HG03108 (cell line): ENCODE results near the gene NRXN3.

Experiments used
- ATAC-seq: cut with Tn5 transposase; IDR thresholded peaks from one replicate; pipeline ENCODE4 v1.9.1; 2021; ENCODE audit warnings: moderate library complexity; ENCODE audit not compliant: unreplicated experiment

Gene NRXN3

GRCh38 chr14:78767436-78767835, 597.3 kb downstream of the NRXN3 start:
- no peak for ATAC-seq

GRCh38 chr14:78782551-78782950, 612.4 kb downstream of the NRXN3 start:
- no peak for ATAC-seq

DNA sequence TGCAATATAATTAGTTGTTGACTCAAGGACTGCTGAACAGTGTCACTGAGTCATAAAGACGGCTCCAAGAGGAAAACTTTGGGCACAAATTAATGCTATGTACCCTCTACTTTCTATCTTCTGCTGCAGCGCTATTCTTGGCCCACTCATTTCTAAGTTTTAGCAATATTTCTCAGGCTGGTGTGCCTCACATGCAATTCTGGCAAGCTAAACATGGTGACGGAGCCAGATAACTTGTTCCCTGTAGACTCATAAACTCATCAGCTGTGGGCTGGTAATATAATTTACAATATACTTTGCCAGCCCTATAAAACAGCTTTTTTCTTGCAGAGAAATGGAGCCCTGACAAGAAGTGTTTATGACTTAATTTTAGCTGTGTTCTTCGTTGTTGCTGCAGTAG, 615.1 kb downstream of the NRXN3 start:
- ATAC-seq = no peak

GRCh38 chr14:78788467-78789360, 618.5 kb downstream of the NRXN3 start:
- ATAC-seq = no peak

DNA sequence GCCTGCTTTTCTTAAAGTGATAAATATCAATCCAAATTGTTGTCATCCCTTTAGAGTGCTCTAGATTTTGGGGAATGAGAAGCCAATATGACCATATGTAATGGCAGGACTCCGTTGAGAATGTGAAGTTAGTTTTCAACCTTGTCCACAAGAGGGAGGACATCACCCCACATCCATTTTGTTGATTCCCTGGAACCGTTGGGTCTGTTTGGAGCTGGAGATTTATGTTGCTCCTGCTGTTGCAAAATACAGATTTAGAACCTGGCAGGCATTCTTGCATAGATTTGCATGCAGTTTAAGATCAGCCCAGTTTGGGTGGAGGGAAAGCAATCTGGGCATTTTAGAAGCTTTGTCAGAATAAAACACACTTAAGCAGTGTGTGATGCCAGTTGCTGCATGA, 620.1 kb downstream of the NRXN3 start:
- no peak for ATAC-seq

- no peak for ATAC-seq
Observed at GRCh38 chr14:78798757-78799156, 628.6 kb downstream of the NRXN3 start.

GRCh38 chr14:78805570-78805969, 635.4 kb downstream of the NRXN3 start:
- ATAC-seq = no peak

- no peak for ATAC-seq
Observed at GRCh38 chr14:78823035-78823434, 652.9 kb downstream of the NRXN3 start.

- ATAC-seq = no peak
Observed at GRCh38 chr14:78823516-78823915, 653.3 kb downstream of the NRXN3 start.

- ATAC-seq = no peak
Observed at GRCh38 chr14:78829274-78829673, 659.1 kb downstream of the NRXN3 start.

- ATAC-seq = no peak
Observed at GRCh38 chr14:78834766-78835451, 664.7 kb downstream of the NRXN3 start.

GRCh38 chr14:78835909-78836308, 665.7 kb downstream of the NRXN3 start:
- no peak for ATAC-seq

GRCh38 chr14:78836777-78837176, 666.6 kb downstream of the NRXN3 start:
- no peak for ATAC-seq

DNA sequence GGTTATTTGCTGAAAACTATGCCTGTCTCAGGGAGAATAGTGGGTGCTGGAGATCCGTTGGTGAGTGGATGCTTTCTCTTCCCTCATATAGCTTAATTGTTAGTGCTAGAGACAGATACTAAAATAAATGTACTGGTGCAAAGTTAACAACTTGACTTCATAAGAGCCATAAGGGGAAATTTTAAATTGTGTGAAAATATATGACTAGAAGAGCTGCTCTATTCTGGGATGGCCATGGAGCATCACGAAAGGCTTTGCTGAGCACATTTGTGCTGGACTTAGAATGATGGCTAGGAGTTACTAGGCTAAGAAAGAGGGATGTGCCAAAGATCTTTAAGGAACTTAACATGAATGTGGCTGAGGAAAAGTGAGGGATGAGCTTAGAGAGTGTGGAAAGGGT, 668.8 kb downstream of the NRXN3 start:
- no peak for ATAC-seq

DNA sequence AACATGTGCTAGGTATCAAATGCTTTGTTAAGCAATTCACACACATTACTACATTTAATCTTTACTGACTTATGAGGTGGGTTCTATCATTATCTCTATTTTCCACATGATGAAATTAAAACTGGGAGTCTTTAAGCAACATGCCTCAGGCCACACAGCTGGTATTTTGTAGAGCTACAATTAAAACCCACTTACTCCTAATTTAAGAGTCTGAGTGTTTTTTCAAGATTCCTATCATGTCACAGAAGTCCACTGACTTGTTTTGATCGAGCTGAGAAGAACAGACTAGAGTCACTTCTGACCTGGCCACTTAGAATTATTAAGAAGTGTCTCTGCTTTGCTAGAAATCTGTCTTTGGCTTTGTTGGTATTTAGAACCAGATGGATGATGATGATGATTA, 670.7 kb downstream of the NRXN3 start:
- no peak for ATAC-seq

- ATAC-seq = no peak
Observed at GRCh38 chr14:78847801-78848200, 677.6 kb downstream of the NRXN3 start.

- ATAC-seq = no peak
Observed at GRCh38 chr14:78848234-78848820, 678.2 kb downstream of the NRXN3 start.

GRCh38 chr14:78849952-78850351, 679.8 kb downstream of the NRXN3 start:
- no peak for ATAC-seq

- ATAC-seq = no peak
Observed at GRCh38 chr14:78851189-78851588, 681.0 kb downstream of the NRXN3 start.

GRCh38 chr14:78852040-78852439, 681.9 kb downstream of the NRXN3 start:
- no peak for ATAC-seq

DNA sequence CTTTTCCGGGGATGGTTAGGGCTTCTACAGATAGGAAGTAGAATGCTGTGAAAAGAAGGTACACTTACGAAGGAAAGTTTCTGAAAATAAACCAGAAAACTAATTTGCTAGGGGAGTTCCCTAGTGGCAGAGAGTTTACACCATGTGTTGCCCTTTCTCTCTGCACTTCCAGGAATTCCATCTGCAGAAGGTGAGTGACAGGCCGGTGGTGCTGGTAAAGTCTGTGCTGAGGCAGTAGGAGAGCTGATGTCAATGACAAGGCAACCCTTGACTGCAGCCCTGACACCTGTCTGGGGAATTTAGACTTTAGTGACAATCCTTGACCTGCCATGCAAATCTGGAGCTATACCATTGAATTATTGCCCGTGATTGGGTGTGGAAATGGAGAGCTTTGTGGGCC, 687.8 kb downstream of the NRXN3 start:
- ATAC-seq = no peak

GRCh38 chr14:78863143-78863542, 693.0 kb downstream of the NRXN3 start:
- ATAC-seq = no peak
